ENCODE results near the gene NKAP.

- TF ChIP-seq CTCF (IDR thresholded peaks at IDR 0.05): no peak
- no peak for TF ChIP-seq POLR2A (IDR thresholded peaks at IDR 0.05)
- TF ChIP-seq EP300 (IDR thresholded peaks at IDR 0.05): no peak
Observed at GRCh38 chrX:119919835-119920585, 23.5 kb downstream of the NKAP start.

Measured in tibial nerve (tissue), 4 donors.